Testis (tissue), 3 donors: ENCODE results near the gene TMED6. TPM values are rescaled to one million over a fixed set of nuclear protein-coding genes. Genes with fewer than 3 reads are reported as not detected.

Source experiments
- DNase-seq: peaks from one replicate; pipeline ENCODE4 v3.0.0-alpha.2; 2019
- H3K27ac ChIP-seq, 2 donors: fragments of 200-600 bp; sonication (generic); one replicate each; pipeline ENCODE4 v1.5.1; 2019
- H3K27me3 ChIP-seq: fragments of 200-600 bp; sonication (generic); one replicate; pipeline ENCODE4 v1.5.1; 2019
- H3K36me3 ChIP-seq: fragments of 200-600 bp; sonication (generic); one replicate; pipeline ENCODE4 v1.5.1; 2017; ENCODE audit warnings: low read depth; ENCODE audit errors: missing control alignments
- H3K4me1 ChIP-seq: fragments of 200-600 bp; sonication (generic); one replicate; pipeline ENCODE4 v1.5.1; 2019
- H3K4me3 ChIP-seq, 2 donors: fragments of 200-600 bp; sonication (generic); one replicate each; pipeline ENCODE4 v1.5.1; 2017 to 2019
- H3K9me3 ChIP-seq: fragments of 200-600 bp; sonication (generic); one replicate; pipeline ENCODE4 v1.5.1; 2017
- POLR2A ChIP-seq: fragments of 450-650 bp; IDR thresholded peaks from one replicate; pipeline ENCODE4 v1.6.1; 2017; ENCODE audit warnings: antibody characterized with exemption, mild to moderate bottlenecking, moderate library complexity
- WGBS, 2 donors: methylation state at CpG; one replicate each; pipeline ENCODE4 v1.1.5; 2018; 5-methylcytosine and 5-hydroxymethylcytosine counted together
- intact Hi-C: fragments of 100-400 bp; cut with DNase I; formaldehyde crosslinking; loops from one replicate; pipeline ENCODE4 v1.15.1; 2023; ENCODE audit warnings: low total_unique reads
- polyA plus RNA-seq: library from polyadenylated mRNA; stranded (reverse); fragments of 350-450 nt; fragmentation: Illumina TruSeq; extraction: RNeasy Lipid Tissue Mini Kit (QIAGEN cat#74804); gene quantifications from one replicate; pipeline ENCODE4 v1.2.3, GENCODE V29; 2014; ENCODE audit warnings: low read depth, low replicate concordance; ENCODE audit not compliant: insufficient read depth
- total RNA-seq, 2 donors: library from RNA; depleted of rRNA; stranded (reverse); fragments of >200 nt; gene quantifications; one replicate each; pipeline ENCODE4 v1.2.3, GENCODE V29; 2016
- TF ChIP-seq, protein P1 (sequence below), 3 experiments: fragments of 450-650 bp in 2 of 3; fragments of 200-600 bp in 1 of 3; sonication (generic) in 1 of 3; IDR thresholded peaks; one replicate each; pipeline ENCODE4 v1.5.1; 2016 to 2019; ENCODE audit warnings: antibody characterized with exemption in 3 of 3, mild to moderate bottlenecking in 2 of 3, moderate library complexity in 1 of 3

The TMED6 gene
- total and polyA plus RNA-seq, 3 donors from 2014 or later: 1.4 to 1.6 TPM; not detected in 1

DNA sequence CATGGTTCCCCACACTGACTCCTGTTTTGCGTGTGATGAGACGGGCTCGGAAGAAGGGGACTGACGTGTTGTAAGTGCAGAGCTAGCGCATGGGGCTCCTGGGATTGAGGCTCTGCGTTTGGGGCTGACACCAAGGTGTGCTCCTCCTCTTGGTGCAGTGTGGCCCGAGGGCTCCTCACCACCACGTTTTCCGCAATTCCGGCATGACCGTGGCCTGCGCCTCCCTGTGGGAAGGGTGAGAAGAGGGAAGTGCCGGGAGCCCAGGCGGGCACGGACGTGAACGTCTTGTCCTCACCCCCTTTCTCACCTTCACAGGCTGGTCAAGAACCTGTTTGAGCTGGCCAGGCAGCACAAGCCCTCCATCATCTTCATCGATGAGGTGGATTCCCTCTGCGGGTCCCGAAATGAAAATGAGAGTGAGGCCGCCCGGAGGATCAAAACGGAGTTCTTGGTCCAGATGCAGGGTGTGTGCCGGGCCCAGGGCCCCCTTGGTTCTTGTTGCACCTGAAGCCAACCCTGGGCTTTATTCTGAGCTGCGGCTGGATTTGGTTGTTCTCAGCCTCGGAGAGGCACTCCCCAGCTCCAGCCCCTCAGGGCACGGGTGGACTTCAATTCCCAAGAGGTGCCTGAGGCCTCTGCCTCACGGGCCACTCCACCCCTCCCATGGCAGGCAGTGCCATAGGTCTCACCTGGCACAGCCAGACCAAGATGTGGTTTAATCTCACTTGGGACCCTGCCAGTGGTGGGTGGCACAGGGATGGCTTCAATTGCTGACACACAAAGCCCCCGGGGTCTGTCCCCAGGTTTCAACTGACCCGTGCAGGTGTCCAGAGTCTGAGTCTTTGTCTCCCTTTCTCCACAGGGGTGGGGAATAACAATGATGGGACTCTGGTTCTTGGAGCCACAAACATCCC lies 31.5 kb downstream of the TMED6 start:
- Histone ChIP-seq H3K27ac (no peak overlapping the region), H3K4me1 (no peaks in the 10 kb centered on the region), H3K9me3 (no peaks in the 10 kb centered on the region), H3K36me3 (no peaks in the 10 kb centered on the region), H3K27me3 (no peaks in the 10 kb centered on the region), H3K4me3 (no peak overlapping the region)
- WGBS, 2 donors: 86 to 90% methylated on average over 28 to 30 of the region's 30 CpGs
- no peak for DNase-seq
- intact Hi-C loops: no loop called here
- TF ChIP-seq, protein P1, sequence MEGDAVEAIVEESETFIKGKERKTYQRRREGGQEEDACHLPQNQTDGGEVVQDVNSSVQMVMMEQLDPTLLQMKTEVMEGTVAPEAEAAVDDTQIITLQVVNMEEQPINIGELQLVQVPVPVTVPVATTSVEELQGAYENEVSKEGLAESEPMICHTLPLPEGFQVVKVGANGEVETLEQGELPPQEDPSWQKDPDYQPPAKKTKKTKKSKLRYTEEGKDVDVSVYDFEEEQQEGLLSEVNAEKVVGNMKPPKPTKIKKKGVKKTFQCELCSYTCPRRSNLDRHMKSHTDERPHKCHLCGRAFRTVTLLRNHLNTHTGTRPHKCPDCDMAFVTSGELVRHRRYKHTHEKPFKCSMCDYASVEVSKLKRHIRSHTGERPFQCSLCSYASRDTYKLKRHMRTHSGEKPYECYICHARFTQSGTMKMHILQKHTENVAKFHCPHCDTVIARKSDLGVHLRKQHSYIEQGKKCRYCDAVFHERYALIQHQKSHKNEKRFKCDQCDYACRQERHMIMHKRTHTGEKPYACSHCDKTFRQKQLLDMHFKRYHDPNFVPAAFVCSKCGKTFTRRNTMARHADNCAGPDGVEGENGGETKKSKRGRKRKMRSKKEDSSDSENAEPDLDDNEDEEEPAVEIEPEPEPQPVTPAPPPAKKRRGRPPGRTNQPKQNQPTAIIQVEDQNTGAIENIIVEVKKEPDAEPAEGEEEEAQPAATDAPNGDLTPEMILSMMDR (IDR thresholded peaks at IDR 0.05): no peak
- TF ChIP-seq POLR2A: no peak

DNA sequence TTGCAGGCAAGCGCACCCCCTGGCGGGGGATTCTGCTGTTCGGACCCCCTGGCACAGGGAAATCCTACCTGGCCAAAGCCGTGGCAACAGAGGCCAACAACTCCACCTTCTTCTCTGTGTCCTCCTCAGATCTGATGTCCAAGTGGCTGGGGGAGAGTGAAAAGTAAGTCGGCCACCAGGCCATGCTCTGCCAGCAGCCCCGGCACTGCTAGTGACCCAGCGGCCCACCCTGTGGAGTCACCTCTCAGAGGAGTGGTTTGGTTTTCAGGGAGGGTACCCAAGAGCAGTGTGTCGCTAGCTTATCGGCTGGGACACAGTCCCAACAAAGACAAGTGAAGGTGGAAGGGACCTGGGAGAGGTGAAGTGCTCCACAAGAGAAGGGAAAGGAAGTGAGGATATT lies 32.2 kb downstream of the TMED6 start:
- 92 to 96% methylated on average over 6 to 9 of the region's 9 CpGs for WGBS, 2 donors
- Histone ChIP-seq H3K9me3 (no peaks in the 10 kb centered on the region), H3K27me3 (no peaks in the 10 kb centered on the region), H3K27ac (no peak overlapping the region), H3K4me1 (no peaks in the 10 kb centered on the region), H3K4me3 (no peak overlapping the region), H3K36me3 (no peaks in the 10 kb centered on the region)
- no peak for DNase-seq
- TF ChIP-seq, protein P1 (IDR thresholded peaks at IDR 0.05): no peak
- no peak for TF ChIP-seq POLR2A
- intact Hi-C loops: no loop called here

DNA sequence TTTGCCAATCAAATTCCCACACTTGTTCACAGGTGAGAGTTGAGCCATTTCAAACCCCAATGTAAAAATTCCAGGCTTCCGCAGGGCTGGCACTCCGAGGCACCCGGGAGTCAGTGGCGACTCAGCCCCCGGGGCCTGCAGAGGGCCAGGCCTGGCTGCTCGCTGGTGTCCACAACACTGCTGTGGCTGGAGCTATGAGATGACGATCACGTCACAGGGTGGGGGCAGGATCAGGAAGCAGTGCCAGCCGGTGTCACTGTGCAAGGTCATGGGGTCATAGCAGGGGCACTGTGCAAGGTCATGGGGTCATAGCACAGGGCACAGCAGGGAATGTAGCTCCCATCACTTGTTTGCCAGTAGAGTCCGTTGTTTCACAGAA lies 32.7 kb downstream of the TMED6 start:
- H3K9me3 ChIP-seq: no peaks in the 10 kb centered on the region
- intact Hi-C loops: no loop called here
- H3K27me3 ChIP-seq: no peaks in the 10 kb centered on the region
- WGBS, 2 donors: 85 to 87% methylated on average over 10 of the region's 10 CpGs
- H3K36me3 ChIP-seq: no peaks in the 10 kb centered on the region
- H3K4me3 ChIP-seq: no peak overlapping the region
- no peak for DNase-seq
- TF ChIP-seq, protein P1 (IDR thresholded peaks at IDR 0.05): no peak
- no peak for TF ChIP-seq POLR2A
- no peaks in the 10 kb centered on the region for H3K4me1 ChIP-seq
- no peak overlapping the region for H3K27ac ChIP-seq

DNA sequence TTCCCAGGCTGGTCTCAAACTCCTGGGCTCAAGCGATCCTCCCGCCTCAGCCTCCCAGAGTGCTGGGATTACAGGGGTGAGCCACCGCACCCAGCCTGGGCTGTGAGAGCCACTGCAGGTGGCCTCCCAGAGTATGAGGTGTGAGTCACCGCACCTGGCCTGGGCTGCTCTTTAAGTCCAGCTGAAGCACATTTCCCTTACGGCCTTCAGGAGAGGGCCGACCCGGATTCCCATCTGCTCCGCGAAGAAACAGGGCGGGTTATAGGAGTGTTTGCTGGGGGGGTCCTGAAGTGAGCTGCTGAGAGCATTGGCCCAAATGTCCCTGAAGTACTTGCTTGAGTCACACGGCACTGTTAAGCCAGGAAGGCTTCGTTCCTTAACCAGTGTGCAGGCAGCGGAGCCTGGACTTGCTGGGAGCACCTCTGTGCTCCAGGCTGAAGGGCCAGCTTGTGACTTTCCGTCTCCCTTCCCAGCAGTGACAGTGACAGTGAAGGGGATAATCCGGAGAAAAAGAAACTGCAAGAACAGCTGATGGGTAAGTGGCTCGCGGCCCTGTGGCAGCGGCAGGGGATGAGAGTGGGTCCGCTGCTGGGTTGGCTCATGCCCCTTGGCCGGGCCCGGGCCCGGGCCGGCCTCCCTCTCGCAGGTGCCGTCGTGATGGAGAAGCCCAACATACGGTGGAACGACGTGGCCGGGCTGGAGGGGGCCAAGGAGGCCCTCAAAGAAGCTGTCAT lies 33.2 kb downstream of the TMED6 start:
- 93 to 94% methylated on average over 24 to 30 of the region's 30 CpGs for WGBS, 2 donors
- TF ChIP-seq, protein P1 (IDR thresholded peaks at IDR 0.05): no peak
- no peak for TF ChIP-seq POLR2A
- H3K4me3 ChIP-seq: no peak overlapping the region
- H3K4me1 ChIP-seq: no peaks in the 10 kb centered on the region
- no peaks in the 10 kb centered on the region for H3K36me3 ChIP-seq
- no peaks in the 10 kb centered on the region for H3K27me3 ChIP-seq
- intact Hi-C loops: no loop called here
- no peak for DNase-seq
- no peaks in the 10 kb centered on the region for H3K9me3 ChIP-seq
- no peak overlapping the region for H3K27ac ChIP-seq
